ENCODE measurements around the gene SOX4.
A peak's percentile ranks its signal among the peaks of the same experiment; 100 is the strongest.
"Not testable (repeated sequence)": the region's sequence is repeated elsewhere in the genome, so short reads cannot be mapped to it uniquely, and the experiment has no call there.

Gene SOX4

DNA sequence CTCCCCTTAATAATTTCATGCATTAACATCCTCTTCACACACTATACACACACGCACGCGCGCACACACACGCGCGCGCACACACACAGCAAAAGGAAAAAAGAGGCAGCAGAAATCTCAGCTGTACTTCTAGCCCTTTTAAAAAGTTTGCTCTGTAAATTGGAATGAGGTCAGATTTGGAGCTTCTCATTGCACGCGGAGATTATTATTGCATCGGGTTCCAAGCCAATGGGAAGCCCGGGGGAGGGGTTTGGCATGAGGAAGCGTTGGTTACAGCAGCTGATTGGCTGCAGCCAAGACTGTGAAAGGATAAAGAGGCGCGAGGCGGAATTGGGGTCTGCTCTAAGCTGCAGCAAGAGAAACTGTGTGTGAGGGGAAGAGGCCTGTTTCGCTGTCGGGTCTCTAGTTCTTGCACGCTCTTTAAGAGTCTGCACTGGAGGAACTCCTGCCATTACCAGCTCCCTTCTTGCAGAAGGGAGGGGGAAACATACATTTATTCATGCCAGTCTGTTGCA lies at the start of gene SOX4:
SOX4 (plus strand) TSS at position 340 of the 515 bp plus-strand sequence. CDS start 784 bp downstream, outside the sequence.
- DNase-seq (ENCODE audit: low read depth), result peak; percentile 44

DNA sequence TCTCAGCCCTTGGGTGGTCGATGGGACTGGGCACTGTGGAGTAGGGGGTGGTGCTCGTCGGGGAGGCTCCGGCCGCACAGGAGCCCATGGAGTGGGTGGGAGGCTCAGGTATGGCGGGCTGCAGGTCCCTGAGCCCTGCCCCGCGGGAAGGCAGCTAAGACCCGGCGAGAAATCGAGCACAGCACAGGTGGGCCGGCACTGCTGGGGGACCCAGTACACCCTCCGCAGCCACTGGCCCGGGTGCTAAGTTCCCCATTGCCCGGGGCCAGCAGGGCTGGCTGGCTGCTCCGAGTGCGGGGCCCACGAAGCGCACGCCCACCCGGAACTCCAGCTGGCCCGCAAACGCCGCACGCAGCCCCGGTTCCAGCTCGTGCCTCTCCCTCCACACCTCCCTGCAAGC lies 41.3 kb upstream of the SOX4 start:
- not testable (repeated sequence) for DNase-seq (ENCODE audit: low read depth)

DNA sequence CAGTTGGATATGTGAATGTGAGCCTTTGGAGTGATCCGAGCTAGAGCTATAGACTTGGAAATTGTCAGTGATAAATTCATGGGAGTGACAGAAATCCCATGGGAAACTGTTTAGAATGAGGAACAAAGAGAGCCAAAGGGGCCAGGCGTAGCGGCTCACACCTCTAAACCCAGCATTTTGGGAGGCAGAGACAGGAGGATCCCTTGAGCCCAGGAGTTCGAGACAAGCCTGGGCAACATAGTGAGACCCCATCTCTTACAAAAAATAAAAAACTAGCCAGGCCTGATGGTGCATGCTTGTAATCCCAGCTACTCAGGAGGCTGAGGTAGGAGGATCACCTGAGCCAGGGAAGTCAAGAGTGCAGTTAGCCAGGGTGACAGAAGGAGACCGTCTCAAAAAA lies 39.3 kb upstream of the SOX4 start:
- no peak for DNase-seq (ENCODE audit: low read depth)

DNA sequence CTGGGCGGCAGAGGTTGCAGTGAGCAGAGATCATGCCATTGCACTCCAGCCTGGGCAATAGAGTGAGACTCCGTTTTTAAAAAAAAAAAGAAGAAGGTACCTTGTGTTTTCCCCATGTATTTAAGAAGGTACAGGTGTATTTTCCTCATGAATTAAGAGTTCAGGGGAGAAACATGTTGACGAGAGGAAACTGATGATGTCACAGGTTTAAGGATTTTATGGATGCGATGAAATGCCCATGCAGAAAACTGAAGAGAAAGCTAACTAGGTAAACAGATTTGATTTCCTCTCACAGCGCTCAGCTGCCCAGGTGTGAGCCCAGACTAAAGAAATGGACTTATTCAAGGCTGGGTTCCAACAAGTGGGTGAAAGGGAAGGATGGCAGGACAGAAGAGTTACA lies 38.4 kb upstream of the SOX4 start:
- no peak for DNase-seq (ENCODE audit: low read depth)

DNA sequence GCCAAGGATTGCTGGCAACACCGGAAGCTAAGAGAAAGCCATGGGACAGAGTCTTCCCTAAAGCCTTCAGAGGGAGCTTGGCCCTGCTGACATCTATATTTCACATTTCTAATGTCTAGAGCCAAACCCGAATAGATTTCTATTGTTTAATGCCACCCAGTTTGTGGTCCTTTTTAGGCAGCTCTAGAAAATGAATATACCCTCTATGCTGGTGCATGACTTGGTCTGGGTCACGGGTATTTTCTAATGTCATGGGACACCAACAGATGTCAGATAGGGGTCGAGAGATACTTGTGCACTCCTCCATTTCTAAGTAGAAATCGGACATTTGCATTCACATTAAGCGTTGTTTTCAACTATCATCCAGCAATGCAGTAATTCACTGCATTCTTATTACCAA lies 37.0 kb upstream of the SOX4 start:
- no peak for DNase-seq (ENCODE audit: low read depth)

DNA sequence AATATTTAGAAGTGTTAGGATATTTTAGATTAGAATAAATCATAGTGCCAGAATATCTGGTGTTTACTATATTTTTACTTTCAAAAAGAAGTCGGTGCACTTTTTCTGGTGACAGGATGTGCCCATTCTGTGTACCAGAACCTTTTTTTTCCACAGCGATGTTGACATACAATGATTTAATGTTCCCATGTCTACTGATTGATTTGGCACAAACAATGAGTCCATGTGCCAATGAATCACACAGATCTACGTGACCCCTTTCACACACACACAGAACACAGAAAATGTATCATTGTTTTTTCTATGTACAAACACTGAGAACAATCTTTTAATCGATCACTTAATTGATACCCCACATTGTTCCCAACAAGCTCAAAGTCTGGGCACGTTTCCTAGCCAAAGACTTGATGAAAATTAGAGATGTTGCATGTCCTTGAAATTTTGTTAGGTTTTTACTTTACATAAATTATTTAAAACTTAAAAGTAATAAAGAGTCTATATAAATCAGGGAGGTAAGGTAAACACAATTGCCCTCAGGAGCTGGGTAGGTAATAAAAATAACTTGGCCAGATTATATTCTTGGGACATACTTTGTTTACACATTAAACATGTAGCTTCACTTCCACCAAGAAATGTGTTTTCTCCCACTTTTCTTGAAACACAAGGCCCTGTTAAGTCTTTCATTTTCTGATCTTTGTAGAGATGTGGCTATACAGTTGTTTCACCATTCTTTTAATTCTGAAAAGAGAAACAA lies 36.4 kb upstream of the SOX4 start:
- no peak for DNase-seq (ENCODE audit: low read depth)

GRCh38 chr6:21559238-21559637 lies 34.3 kb upstream of the SOX4 start:
- DNase-seq (ENCODE audit: low read depth), result no peak

GRCh38 chr6:21560249-21560648 lies 33.3 kb upstream of the SOX4 start:
- no peak for DNase-seq (ENCODE audit: low read depth)

DNA sequence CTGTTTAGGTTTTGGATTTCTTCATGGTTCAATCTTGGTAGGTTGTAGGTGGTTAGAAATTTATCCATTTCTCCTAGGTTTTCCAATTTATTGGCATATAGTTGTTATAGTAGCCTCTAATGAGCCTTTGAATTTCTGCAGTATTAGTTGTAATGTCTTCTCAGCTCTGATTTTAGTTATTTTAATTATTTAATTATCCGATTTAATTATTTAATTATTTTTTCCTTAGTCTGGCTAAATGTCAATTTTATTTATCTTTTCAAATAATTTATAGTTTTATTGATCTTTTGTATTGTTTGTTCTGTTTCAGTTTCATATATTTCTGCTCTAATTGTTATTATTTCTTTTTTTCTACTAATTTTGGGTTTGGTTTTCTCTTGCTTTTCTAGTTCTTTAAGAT lies 28.1 kb upstream of the SOX4 start:
- no peak for DNase-seq (ENCODE audit: low read depth)

DNA sequence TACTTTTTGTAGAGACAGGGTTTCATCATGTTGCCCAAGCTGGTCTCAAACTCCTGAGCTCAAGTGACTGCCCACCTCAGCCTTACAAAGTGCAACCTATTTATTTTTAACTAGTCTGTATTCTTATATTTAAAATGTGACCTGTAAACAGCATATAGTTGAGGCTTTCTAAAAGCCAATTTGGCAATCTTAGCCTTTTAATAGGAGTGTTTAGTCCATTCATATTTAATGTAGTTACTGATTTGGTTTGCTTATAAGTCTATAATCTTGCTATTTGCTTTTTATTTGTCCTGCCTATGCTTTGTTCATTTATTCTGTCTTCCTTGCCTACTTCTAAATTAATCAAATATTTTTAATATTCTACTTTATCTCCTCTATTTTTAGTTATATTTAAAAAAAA lies 15.0 kb upstream of the SOX4 start:
- no peak for DNase-seq (ENCODE audit: low read depth)

GRCh38 chr6:21582651-21583050 lies 10.9 kb upstream of the SOX4 start:
- DNase-seq (ENCODE audit: low read depth), result no peak

DNA sequence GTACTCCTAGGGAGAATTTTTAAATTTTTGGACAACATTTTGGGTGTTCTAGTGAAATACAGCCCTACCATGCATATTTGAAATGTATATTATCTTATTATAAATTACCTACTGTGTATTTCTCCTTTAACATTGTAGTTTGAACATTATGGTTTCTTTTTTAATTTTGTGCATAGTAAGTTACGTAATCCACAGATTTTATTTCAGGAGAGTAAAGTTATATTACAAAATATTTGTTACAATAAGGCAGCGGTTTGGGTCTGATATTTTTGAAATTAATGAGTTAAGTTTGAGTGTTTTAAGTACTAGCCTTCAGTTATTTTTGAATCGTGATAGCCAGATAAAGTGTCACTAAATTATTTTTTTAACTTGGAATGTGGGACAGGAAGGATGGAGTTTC lies 7.3 kb upstream of the SOX4 start:
- DNase-seq (ENCODE audit: low read depth), result no peak

- no peak for DNase-seq (ENCODE audit: low read depth)
These were observed 6.8 kb upstream of the SOX4 start for GRCh38 chr6:21586740-21587178.

GRCh38 chr6:21587179-21587960 lies 6.2 kb upstream of the SOX4 start:
- DNase-seq (ENCODE audit: low read depth), result no peak

GRCh38 chr6:21587961-21588480 lies 5.5 kb upstream of the SOX4 start:
- no peak for DNase-seq (ENCODE audit: low read depth)

DNA sequence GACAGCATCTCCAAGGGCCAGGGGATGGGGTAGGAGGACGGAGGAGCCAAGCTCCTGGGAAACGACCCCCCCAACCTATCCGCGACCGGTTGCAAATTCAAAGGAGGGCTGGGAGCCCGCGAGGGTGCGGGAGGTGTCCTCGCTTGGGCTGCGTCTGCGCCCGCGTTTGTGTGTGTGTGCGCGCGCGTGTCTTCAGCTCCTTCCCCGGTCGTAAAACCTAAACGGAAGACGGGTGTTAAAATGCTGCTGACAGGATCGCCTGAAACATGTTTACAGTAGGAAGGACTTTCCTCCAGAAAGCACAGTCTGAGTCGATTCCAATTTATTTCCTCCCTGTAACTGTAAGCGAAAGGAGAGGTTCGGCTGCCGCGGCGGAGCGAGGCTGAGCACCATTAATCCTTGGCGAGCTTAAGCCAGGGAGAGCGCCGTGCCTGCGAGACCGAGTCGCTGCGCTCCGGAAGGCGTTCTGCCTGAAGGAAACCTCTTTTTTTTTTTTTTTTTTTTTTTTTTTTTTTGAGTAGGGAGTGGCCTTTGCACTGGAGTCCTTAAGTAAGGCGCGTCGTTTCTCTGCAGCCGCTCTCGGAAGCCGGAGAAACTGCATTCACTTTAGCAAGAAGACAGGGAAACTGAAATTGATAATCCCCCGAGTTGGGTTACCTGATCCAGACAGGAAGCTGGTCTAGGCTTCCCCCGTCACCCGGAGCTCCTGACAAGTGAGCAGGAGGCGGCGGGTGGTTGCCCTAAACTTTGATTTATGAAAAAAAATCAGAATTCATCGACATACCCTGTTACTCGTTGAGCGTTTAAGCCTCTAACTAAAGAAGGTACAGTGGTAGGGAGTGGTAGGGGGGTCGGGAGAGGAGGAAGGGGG lies 4.8 kb upstream of the SOX4 start:
- peak; percentile 8 for DNase-seq (ENCODE audit: low read depth)

DNA sequence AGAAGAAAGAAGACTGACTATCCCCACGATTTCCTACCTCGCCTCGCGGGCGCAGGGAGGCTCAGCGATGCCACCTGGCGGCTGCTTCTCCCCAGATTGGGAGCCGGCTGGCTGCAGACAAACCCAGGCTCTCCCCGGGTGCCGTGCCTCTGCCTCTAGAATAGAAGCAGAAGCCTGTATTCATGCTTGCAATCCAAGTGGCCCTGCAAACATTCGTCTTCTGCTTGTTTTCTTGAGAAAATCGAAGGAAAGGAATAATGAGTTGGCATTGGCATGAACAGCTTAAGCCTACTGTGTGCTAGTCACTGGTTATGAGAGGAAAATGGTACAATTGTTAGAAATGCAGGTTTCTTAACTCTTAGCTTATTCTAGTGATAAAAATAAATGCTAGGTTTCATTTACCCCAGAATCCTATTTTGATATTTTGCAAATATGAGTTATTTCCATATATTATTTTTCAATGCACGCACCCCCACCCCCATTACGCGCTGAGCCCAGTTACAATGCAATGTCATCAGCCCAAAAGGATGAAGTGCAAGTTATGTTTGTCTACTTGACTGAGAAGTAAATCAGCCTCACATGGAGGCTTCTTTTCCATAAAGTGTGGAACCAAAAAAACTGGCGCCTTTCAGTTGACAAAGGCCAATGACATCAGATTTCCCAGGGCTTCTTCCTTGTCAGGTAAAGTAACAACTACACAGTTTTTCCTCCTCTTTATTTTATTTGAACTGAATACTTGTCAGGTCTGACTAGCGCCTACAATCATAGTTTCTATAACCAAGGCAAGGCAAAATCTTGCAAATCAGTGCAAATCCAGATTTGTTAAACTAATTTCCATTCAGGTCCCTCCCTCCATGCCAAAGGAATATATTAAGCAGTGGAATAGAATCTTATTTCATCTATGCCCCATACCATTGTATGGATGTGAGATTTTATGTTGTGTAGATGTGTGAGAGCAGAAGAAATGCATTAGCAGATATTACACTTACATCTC lies 3.9 kb upstream of the SOX4 start:
- peak; percentile 74 for DNase-seq (ENCODE audit: low read depth)

DNA sequence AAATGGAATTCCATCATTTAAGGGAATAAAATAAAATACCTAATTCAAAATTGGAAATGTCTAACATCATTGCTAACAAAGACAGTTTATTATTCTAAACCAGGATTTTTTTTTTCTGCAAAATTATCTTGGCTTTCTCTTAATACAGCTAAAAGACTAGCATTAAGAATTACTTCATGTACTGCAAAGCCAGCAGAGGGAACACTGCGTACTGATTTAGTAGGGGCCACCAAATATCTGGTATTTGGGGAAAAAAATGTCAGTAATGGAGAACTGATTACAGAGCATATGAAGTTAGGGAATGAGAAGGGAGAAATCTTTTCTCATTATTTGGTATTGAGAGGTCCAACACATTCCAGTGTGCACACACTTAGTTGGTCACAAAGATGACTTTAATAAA lies 3.2 kb upstream of the SOX4 start:
- no peak for DNase-seq (ENCODE audit: low read depth)

GRCh38 chr6:21591446-21591845 lies 2.1 kb upstream of the SOX4 start:
- no peak for DNase-seq (ENCODE audit: low read depth)

- no peak for DNase-seq (ENCODE audit: low read depth)
These were observed 598 bp upstream of the SOX4 start for GRCh38 chr6:21592953-21593352.

- peak; percentile 10 for DNase-seq (ENCODE audit: low read depth)
These were observed 420 bp downstream of the SOX4 start for GRCh38 chr6:21593927-21594415.

Data from activated T-cell treated with anti-CD3 and anti-CD28 coated beads for 24 hours (primary cell).